ENCODE measurements around the gene EFEMP1.
"Not testable (repeated sequence)": the region's sequence is repeated elsewhere in the genome, so short reads cannot be mapped to it uniquely, and the experiment has no call there.

EFEMP1 gene

GRCh38 chr2:55837073-55837472, 86.5 kb downstream of the EFEMP1 start:
- DNase-seq (ENCODE audit: low read depth in 2 of 3, low spot score in 2 of 3) = no peak

GRCh38 chr2:55831671-55832410, 91.7 kb downstream of the EFEMP1 start:
- DNase-seq (ENCODE audit: low read depth in 2 of 3, low spot score in 2 of 3) = not testable (repeated sequence)

GRCh38 chr2:55827855-55828254, 95.7 kb downstream of the EFEMP1 start:
- DNase-seq (ENCODE audit: low read depth in 2 of 3, low spot score in 2 of 3) = no peak

GRCh38 chr2:55827428-55827827, 96.2 kb downstream of the EFEMP1 start:
- not testable (repeated sequence) for DNase-seq (ENCODE audit: low read depth in 2 of 3, low spot score in 2 of 3)

GRCh38 chr2:55826246-55826645, 97.3 kb downstream of the EFEMP1 start:
- no peak for DNase-seq (ENCODE audit: low read depth in 2 of 3, low spot score in 2 of 3)

- no peak for DNase-seq (ENCODE audit: low read depth in 2 of 3, low spot score in 2 of 3)
Measured at GRCh38 chr2:55824551-55825096, 99.0 kb downstream of the EFEMP1 start.
